ENCODE results near the gene YAF2.

- no peak for TF ChIP-seq POLR2A (IDR thresholded peaks at IDR 0.05)
- TF ChIP-seq CTCF (IDR thresholded peaks at IDR 0.05 in 8 of 11, conservative IDR thresholded peaks at IDR 0.05 in 3 of 11) = no peak
Measured at GRCh38 chr12:42235426-42235825, 2.6 kb downstream of the YAF2 start.
